HepG2 (cell line): ENCODE measurements around the gene STH. TPM values are rescaled to one million over a fixed set of nuclear protein-coding genes. Genes with fewer than 3 reads are reported as not detected.

ENCODE experiments used
- ATAC-seq: fragments of 200-7000 bp; cut with Tn5 transposase; 3 replicates; pipeline ENCODE4 v1.9.1; 2020; ENCODE audit warnings: mild to moderate bottlenecking, moderate library complexity
- BruUV-seq: library from RNA; stranded (reverse); fragments of 400-500 nt; replicated peaks from 2 replicates; lab custom pipeline; 2021; lab: Mats Ljungman, UMichigan
- CTCF ChIA-PET: fragments of 300-600 bp; formaldehyde crosslinking; extraction: SDS; loops from one replicate; lab custom pipeline; 2021; ENCODE audit warnings: low total read pairs, inconsistent platforms, low intra/inter-chr PET ratio; lab: Yijun Ruan, JAX
- POLR2A ChIA-PET: fragments of 350-600 bp; sonication (Branson Sonifier 250); formaldehyde crosslinking; loops from one replicate; lab custom pipeline; 2020; ENCODE audit warnings: antibody characterized with exemption, inconsistent platforms; lab: Yijun Ruan, JAX
- DNase-seq: peaks from one replicate; pipeline ENCODE4 v3.0.0-alpha.2; 2015; ENCODE audit warnings: low spot score
- FAIRE-seq: peaks from 3 replicates; lab custom pipeline; 2011; peaks lifted over from hg19 to GRCh38; lab: Jason Lieb, UNC
- H2AFZ ChIP-seq: one replicate; pipeline ENCODE4 v1.6.1; 2011; ENCODE audit warnings: low read length, inconsistent platforms
- H3K27ac ChIP-seq: fragments of 300-600 bp; 3 replicates; pipeline ENCODE4 v1.8.0; 2011; ENCODE audit warnings: mixed run types, mild to moderate bottlenecking, mixed read lengths, low read length, inconsistent platforms; ENCODE audit not compliant: insufficient read depth; ENCODE audit errors: extremely low read length
- H3K27me3 ChIP-seq, 2 experiments: fragments of 200-600 bp in 1 of 2; 2 replicates in 1 of 2; 3 replicates in 1 of 2; pipeline versions ENCODE4 v1.6.0 to v1.8.0; 2011; ENCODE audit warnings: low read length in 2 of 2, mild to moderate bottlenecking in 2 of 2, moderate library complexity in 2 of 2, inconsistent platforms in 1 of 2; ENCODE audit not compliant: insufficient read depth in 2 of 2, control insufficient read depth in 1 of 2
- H3K36me3 ChIP-seq, 2 experiments: fragments of 200-600 bp in 1 of 2; replicated peaks in 1 of 2; 2 replicates in 1 of 2; 3 replicates in 1 of 2; pipeline versions ENCODE4 v1.5.1 to v1.8.0; 2011; ENCODE audit warnings: low read length in 2 of 2, inconsistent platforms in 1 of 2; ENCODE audit not compliant: insufficient read depth in 2 of 2, control insufficient read depth in 1 of 2
- H3K4me1 ChIP-seq: 2 replicates; pipeline ENCODE4 v1.5.1; 2012; ENCODE audit warnings: low read length, inconsistent platforms; ENCODE audit not compliant: insufficient read depth
- H3K4me2 ChIP-seq: 2 replicates; pipeline ENCODE4 v1.6.0; 2011; ENCODE audit warnings: low read depth, low read length, inconsistent platforms
- H3K4me3 ChIP-seq, 3 experiments: fragments of 200-600 bp in 1 of 3; sonication (generic), shearing (Covaris generic) in 1 of 3; replicated peaks in 1 of 3; 2 replicates each; pipeline ENCODE4 v1.5.1; 2011 to 2016; ENCODE audit warnings: low read length in 3 of 3, inconsistent platforms in 2 of 3, low read depth in 2 of 3, mild to moderate bottlenecking in 2 of 3, control low read depth in 1 of 3, mixed read lengths in 1 of 3; ENCODE audit not compliant: insufficient read depth in 1 of 3
- H3K79me2 ChIP-seq: one replicate; pipeline ENCODE4 v1.6.1; 2011; ENCODE audit warnings: low read length, inconsistent platforms; ENCODE audit not compliant: insufficient read depth
- H3K9ac ChIP-seq: 2 replicates; pipeline ENCODE4 v1.6.0; 2011; ENCODE audit warnings: mild to moderate bottlenecking, low read depth, low read length, inconsistent platforms; ENCODE audit not compliant: insufficient read depth
- H3K9me3 ChIP-seq: 2 replicates; pipeline ENCODE4 v1.5.1; 2012; ENCODE audit warnings: mild to moderate bottlenecking, low read length
- H4K20me1 ChIP-seq: 2 replicates; pipeline ENCODE4 v1.6.0; 2011; ENCODE audit warnings: inconsistent platforms, mild to moderate bottlenecking, low read length, moderate library complexity; ENCODE audit not compliant: insufficient read depth
- AGO1 ChIP-seq: fragments of 200-400 bp; formaldehyde crosslinking; IDR thresholded peaks from 2 replicates; pipeline ENCODE4 v1.6.1; 2017; ENCODE audit warnings: mild to moderate bottlenecking, low read depth, low read length, moderate library complexity; ENCODE audit not compliant: poor library complexity, severe bottlenecking
- ETV5 ChIP-seq: IDR thresholded peaks from 2 replicates; pipeline ENCODE4 v1.6.1; 2018; ENCODE audit warnings: missing biosample characterization, missing genetic modification reagents, inconsistent platforms, borderline replicate concordance
- GMEB2 ChIP-seq: IDR thresholded peaks from 2 replicates; pipeline ENCODE4 v1.6.1; 2016; ENCODE audit warnings: missing biosample characterization, missing genetic modification reagents, low read depth
- HCFC1 ChIP-seq: fragments of 150-350 bp; IDR thresholded peaks from 2 replicates; pipeline ENCODE4 v1.6.1; 2014; ENCODE audit warnings: low read depth, low read length
- NCOA5 ChIP-seq: sonication (generic); formaldehyde crosslinking; IDR thresholded peaks from 2 replicates; pipeline ENCODE4 v1.4.0; 2020; ENCODE audit warnings: missing genetic modification reagents
- XBP1 ChIP-seq: sonication (generic); formaldehyde crosslinking; IDR thresholded peaks from 2 replicates; pipeline ENCODE4 v1.5.0; 2020; ENCODE audit warnings: missing genetic modification reagents
- ZBTB46 ChIP-seq: sonication (generic); formaldehyde crosslinking; IDR thresholded peaks from 2 replicates; pipeline ENCODE4 v1.4.0; 2020; ENCODE audit warnings: mild to moderate bottlenecking, missing genetic modification reagents, borderline replicate concordance
- ZNF138 ChIP-seq: sonication (generic); formaldehyde crosslinking; IDR thresholded peaks from 2 replicates; pipeline ENCODE4 v1.5.0; 2020; ENCODE audit warnings: mild to moderate bottlenecking, low read depth, missing genetic modification reagents
- ZNF230 ChIP-seq: sonication (generic); formaldehyde crosslinking; IDR thresholded peaks from 2 replicates; pipeline ENCODE4 v1.4.0; 2020; ENCODE audit warnings: mild to moderate bottlenecking, missing genetic modification reagents
- WGBS: methylation state at CpG from one replicate; pipeline ENCODE4 v1.1.6; 2017; ENCODE audit warnings: low lambda C conversion rate; 5-methylcytosine and 5-hydroxymethylcytosine counted together
- in situ Hi-C: cut with HindIII; loops from 2 replicates; pipeline ENCODE4 v1.10.0; 2017; ENCODE audit warnings: low pct_unique_long_range_greater_than_20kb; ENCODE audit not compliant: extremely low pct_ligation_motif_present
- intact Hi-C: fragments of 100-400 bp; cut with micrococcal nuclease; formaldehyde crosslinking; loops from one replicate; pipeline ENCODE4 v1.10.0; 2022; ENCODE audit not compliant: unreplicated experiment
- polyA plus RNA-seq, 8 experiments: library from polyadenylated mRNA; depleted of rRNA in 3 of 8; stranded (reverse) in 7 of 8; unstranded in 1 of 8; fragments of >200 nt; fragmentation: Illumina TruSeq in 4 of 8; extraction: Trizol in 4 of 8; gene quantifications; 2 replicates each; pipeline versions ENCODE4 v1.2.1 to v1.2.3, GENCODE V29; 2011 to 2016; ENCODE audit warnings: low read depth in 4 of 8, missing spikeins in 1 of 8, mixed read lengths in 1 of 8; ENCODE audit not compliant: insufficient read depth in 1 of 8
- total RNA-seq, 5 experiments: library from RNA; depleted of rRNA; stranded (reverse); fragments of >200 nt; fragmentation: Illumina TruSeq; extraction: Trizol; gene quantifications; 2 replicates each; pipeline ENCODE4 v1.2.3, GENCODE V29; 2016; ENCODE audit warnings: low read depth in 1 of 5

Gene STH
- total and polyA plus RNA-seq, 2 of the 13 experiments (the other 11 are each of a cell fraction or from before 2014, with no cell fraction given), result not detected

GRCh38 chr17:46000292-46000691 lies 1.2 kb downstream of the STH start:
- H3K9ac ChIP-seq, result no peak overlapping the region
- H3K27me3 ChIP-seq, result 0 out of 5 replicates have a peak, but pooled peaks cover 0 to 1% of the 10 kb centered on the region in 2 experiments
- intact Hi-C loops, result loop anchor here (5.0 kb wide), 1 partner anchor 287 kb away; no protein-coding TSS in a partner anchor
- H4K20me1 ChIP-seq, result no peaks in the 10 kb centered on the region
- H3K4me3 ChIP-seq, result no peak overlapping the region
- WGBS, result 77% methylated on average over 6 of the region's 7 CpGs
- no peak overlapping the region for H2AFZ ChIP-seq
- H3K79me2 ChIP-seq, result no peaks in the 10 kb centered on the region
- no peaks in the 10 kb centered on the region for H3K36me3 ChIP-seq
- H3K4me1 ChIP-seq, result peaks cover 43% of the 10 kb centered on the region
- no peak overlapping the region for H3K4me2 ChIP-seq
- H3K9me3 ChIP-seq, result no peaks in the 10 kb centered on the region
- no peak for TF ChIP-seq ZBTB46 (CRISPR knock-in tag)
- no peak for TF ChIP-seq ETV5 (CRISPR knock-in tag)
- TF ChIP-seq ZNF230, result no peak
- TF ChIP-seq AGO1, result no peak
- TF ChIP-seq ZNF138, result no peak
- TF ChIP-seq NCOA5 (CRISPR knock-in tag), result no peak
- no peak for TF ChIP-seq GMEB2 (CRISPR knock-in tag)
- TF ChIP-seq HCFC1, result no peak
- TF ChIP-seq XBP1 (CRISPR knock-in tag), result no peak
- BruUV-seq, result no TSS peak
- no peak for FAIRE-seq
- no peak for ATAC-seq
- ChIA-PET CTCF (no interaction called here), POLR2A (no interaction called here)
- H3K27ac ChIP-seq, result no peak overlapping the region
- in situ Hi-C loops, result loop anchor here (5.0 to 25.0 kb wide), 3 partner anchors 42 to 837 kb away; no protein-coding TSS in a partner anchor
- DNase-seq, result no peak
